ENCODE results near the gene F2RL3.
"Not testable (repeated sequence)": the region's sequence is repeated elsewhere in the genome, so short reads cannot be mapped to it uniquely, and the experiment has no call there.

Gene F2RL3

GRCh38 chr19:16922592-16922934 is 33.8 kb downstream of the F2RL3 start:
- no peak for DNase-seq (ENCODE audit: low read depth)

- no peak for DNase-seq (ENCODE audit: low read depth)
Observed at GRCh38 chr19:16922949-16923348, 34.1 kb downstream of the F2RL3 start.

GRCh38 chr19:16927883-16928282 is 39.1 kb downstream of the F2RL3 start:
- no peak for DNase-seq (ENCODE audit: low read depth)

- DNase-seq (ENCODE audit: low read depth) = no peak
Observed at GRCh38 chr19:16928351-16928750, 39.6 kb downstream of the F2RL3 start.

- no peak for DNase-seq (ENCODE audit: low read depth)
Observed at GRCh38 chr19:16928916-16929315, 40.1 kb downstream of the F2RL3 start.

GRCh38 chr19:16930753-16931152 is 42.0 kb downstream of the F2RL3 start:
- no peak for DNase-seq (ENCODE audit: low read depth)

- DNase-seq (ENCODE audit: low read depth) = no peak
Observed at GRCh38 chr19:16931306-16931705, 42.5 kb downstream of the F2RL3 start.

DNA sequence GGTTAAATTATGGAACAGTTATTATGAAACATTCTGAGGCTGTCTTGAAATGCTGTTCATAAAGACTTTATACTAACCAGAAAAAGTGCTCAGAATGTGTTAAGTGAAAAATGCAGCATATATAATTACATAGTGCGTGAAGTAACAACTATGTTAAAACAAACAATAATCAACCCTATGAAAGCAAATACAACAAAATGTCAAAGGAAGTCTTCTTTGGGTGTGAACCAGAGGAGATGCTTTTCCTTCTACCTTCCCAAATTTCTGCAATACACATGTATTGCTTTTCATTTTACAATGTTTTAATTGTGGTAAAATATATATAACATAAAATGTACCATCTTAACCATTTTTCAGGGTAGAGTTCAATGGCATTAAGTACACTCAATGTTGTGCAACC is 45.7 kb downstream of the F2RL3 start:
- DNase-seq (ENCODE audit: low read depth) = no peak

DNA sequence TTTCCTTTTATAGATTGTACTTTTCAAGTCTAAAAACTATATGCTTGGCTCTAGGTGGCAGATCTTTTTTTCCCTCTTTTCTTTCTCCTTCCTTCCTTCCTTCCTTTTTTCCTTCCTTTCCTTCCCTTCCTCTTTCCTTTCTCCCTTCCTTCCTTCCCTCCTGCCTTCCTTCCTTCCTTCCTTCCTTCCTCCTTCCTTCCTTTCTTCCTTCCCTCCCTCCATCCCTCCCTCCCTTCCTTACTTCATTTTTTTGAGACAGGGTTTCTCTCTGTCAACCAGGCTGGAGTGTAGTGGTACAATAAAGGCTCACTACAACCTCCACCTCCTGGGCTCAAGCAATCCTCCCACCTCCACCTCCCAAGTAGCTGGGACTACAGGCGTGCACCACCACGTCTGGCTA is 48.1 kb downstream of the F2RL3 start:
- DNase-seq (ENCODE audit: low read depth) = no peak

DNA sequence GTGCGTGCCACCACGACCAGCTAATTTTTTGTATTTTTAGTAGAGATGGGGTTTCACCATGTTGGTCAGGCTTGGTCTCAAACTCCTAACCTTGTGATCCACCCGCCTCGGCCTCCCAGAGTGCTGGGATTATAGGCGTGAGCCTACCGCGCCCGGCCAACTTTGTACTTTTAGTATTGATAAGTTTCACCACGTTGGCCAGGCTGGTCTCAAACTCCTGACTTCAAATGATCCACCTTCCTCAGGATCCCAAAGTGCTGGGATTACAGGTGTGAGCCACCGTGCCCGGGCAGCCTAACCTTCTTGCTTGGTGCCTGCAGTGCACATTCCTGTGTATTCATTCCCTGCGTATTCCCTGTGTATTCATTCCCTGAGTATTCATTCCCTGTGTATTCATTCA is 49.0 kb downstream of the F2RL3 start:
- DNase-seq (ENCODE audit: low read depth) = not testable (repeated sequence)

DNA sequence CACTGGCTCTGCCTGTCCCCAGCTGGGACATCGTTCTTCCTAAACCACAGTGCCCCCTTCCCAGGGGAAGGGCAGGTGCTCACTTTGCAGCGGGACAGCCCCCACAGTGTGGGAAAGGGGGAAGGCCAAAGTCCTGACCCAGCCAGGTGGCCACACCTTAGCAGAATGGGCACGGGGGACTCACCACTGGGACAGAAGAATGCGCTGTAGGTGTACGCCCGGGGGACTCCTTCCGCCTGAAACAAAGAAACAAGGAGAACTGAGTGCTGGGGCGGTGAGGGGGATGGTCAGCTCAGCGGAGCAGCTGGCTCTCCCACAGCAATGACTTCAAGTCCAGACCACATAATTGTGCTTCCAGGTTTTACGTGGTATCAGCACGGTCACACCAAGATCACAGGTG is 49.4 kb downstream of the F2RL3 start:
- no peak for DNase-seq (ENCODE audit: low read depth)

- not testable (repeated sequence) for DNase-seq (ENCODE audit: low read depth)
Observed at GRCh38 chr19:16940063-16940462, 51.3 kb downstream of the F2RL3 start.

- DNase-seq (ENCODE audit: low read depth) = no peak
Observed at GRCh38 chr19:16940626-16941025, 51.8 kb downstream of the F2RL3 start.

Data from iris pigment epithelial cell (primary cell).